GM10266 (cell line): ENCODE measurements around the gene GINS3.

Experiments used
- DNase-seq: peaks from one replicate; pipeline ENCODE4 v3.0.0; 2012; ENCODE audit errors: extremely low spot score
- TF ChIP-seq, protein P1 (sequence below): IDR thresholded peaks from 2 replicates; pipeline ENCODE4 v1.5.1; 2012; ENCODE audit warnings: mild to moderate bottlenecking, low read depth; ENCODE audit not compliant: control insufficient read depth, insufficient read depth; ENCODE audit errors: missing control alignments

Gene GINS3

GRCh38 chr16:58451945-58452401 lies 59.7 kb downstream of the GINS3 start:
- DNase-seq: no peak
- TF ChIP-seq, protein P1, sequence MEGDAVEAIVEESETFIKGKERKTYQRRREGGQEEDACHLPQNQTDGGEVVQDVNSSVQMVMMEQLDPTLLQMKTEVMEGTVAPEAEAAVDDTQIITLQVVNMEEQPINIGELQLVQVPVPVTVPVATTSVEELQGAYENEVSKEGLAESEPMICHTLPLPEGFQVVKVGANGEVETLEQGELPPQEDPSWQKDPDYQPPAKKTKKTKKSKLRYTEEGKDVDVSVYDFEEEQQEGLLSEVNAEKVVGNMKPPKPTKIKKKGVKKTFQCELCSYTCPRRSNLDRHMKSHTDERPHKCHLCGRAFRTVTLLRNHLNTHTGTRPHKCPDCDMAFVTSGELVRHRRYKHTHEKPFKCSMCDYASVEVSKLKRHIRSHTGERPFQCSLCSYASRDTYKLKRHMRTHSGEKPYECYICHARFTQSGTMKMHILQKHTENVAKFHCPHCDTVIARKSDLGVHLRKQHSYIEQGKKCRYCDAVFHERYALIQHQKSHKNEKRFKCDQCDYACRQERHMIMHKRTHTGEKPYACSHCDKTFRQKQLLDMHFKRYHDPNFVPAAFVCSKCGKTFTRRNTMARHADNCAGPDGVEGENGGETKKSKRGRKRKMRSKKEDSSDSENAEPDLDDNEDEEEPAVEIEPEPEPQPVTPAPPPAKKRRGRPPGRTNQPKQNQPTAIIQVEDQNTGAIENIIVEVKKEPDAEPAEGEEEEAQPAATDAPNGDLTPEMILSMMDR: no peak

DNA sequence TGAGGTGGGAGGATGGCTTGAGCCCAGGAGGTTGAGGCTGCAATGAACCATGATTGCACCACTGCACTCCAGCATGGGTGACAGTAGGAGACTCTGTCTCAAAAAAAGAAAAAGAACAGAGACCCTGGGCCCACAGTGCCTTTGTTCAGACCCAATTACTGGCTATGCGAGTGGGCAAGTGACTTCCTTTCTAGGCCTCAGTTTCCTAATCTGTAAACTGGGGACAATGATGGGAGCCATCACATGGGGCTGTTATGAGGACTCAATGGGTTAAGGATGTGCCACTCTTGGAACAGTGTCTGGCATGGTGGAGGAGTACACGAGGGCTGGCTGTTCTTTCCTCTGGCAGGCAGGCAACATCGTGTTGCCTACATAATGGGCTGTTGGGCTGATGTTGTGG lies 60.4 kb downstream of the GINS3 start:
- TF ChIP-seq, protein P1: no peak
- no peak for DNase-seq

DNA sequence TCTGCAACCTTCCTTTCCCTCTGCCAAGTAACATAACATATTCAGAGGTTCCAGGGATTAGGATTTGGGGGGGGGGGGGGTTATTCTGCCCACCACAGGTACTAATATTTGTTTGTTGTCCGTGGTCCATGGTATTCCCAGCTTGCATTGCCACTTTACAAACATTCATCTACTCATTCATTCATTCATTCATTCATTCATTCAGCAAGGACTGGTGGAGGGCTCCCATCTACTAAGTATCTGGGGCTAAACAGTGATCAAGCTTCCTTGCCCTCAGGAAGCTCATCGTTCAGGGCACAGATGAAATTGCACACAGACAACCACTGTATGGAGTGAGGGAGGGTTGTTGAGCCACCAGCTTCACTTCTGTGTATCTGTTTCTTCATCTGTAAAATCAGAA lies 61.9 kb downstream of the GINS3 start:
- no peak for DNase-seq
- TF ChIP-seq, protein P1: no peak

- no peak for DNase-seq
- TF ChIP-seq, protein P1: no peak
These were observed 62.6 kb downstream of the GINS3 start for GRCh38 chr16:58454856-58455255.
